GM19238 (cell line): ENCODE data around the gene LRRN2.
"Not testable (repeated sequence)": the region's sequence is repeated elsewhere in the genome, so short reads cannot be mapped to it uniquely, and the experiment has no call there.

Experiments used
- DNase-seq: peaks from one replicate; pipeline ENCODE4 v3.0.0; 2011; ENCODE audit warnings: low spot score; ENCODE audit not compliant: insufficient read length

Gene LRRN2

GRCh38 chr1:204685236-204686006 lies at the start of gene LRRN2:
Gene LRRN2, minus strand, starts transcription at chr1:204685738. Its CDS starts 65,746 bp downstream, at chr1:204619992.
- no peak for DNase-seq

DNA sequence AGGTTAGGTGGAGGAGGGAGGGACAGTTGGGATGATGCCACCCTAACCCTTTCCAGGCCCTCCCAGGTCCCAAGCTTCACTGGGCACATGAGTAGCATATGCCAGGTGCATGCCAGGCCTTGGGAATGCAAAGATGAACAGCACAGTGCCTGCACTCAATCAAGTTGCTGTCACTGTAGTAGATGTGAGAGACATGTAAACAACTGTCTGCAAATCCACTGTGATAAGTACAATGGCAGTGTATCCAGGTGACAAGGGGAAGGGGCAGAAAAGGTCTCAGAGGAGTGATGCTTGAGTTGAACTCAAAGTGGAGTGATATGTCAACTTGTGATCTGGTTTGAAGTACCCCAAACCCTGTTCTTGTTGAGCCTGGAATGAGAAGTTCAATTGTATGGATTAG lies 49.5 kb upstream of the LRRN2 start:
- DNase-seq: no peak

GRCh38 chr1:204733869-204734596 lies 48.5 kb upstream of the LRRN2 start:
- no peak for DNase-seq

DNA sequence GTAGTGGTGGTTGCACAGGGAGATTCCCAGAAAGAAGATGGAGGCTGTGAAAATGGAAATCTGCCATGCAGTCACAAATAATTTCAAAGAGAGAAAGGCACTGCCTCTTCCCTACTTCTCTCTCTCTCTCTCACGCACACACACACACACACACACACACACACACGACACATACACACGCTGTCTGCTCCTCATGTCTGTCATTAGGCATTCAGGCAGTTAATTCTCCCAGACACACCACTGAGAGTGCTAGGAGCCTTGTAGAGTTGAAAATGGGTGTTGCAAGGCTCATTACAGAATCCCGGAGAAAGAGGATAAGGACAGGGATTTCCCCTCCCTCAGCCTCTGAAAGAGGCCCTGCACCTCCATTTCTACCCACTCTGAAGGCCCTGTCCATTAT lies 47.8 kb upstream of the LRRN2 start:
- no peak for DNase-seq

DNA sequence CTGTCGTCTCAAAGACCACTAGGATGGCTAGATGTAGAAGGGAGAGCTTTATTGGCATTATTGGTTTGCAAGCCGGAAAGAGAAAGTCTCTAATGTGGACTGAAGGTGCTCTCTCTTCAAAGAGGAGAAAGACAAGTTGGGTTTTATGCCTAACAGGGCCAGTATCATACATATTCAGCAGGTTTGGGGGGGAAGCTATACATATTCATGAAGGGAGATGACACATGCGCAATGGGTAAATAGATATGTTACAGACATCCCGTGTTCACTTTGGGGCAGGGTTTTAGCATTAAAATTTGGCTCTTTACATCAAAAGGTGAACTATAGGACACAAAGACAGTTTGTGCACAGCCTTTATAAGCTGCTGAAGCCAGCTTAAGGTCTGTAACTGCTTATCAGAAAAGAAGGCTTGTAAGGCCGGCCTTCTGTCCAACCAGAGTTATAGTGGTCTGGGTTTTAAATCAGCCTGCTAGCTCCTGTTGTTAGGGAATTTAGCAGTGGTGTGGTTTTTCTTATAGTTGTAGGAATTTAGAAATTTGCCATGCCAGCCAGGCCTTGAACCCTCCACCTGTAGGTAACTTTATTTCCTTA lies 46.5 kb upstream of the LRRN2 start:
- no peak for DNase-seq

DNA sequence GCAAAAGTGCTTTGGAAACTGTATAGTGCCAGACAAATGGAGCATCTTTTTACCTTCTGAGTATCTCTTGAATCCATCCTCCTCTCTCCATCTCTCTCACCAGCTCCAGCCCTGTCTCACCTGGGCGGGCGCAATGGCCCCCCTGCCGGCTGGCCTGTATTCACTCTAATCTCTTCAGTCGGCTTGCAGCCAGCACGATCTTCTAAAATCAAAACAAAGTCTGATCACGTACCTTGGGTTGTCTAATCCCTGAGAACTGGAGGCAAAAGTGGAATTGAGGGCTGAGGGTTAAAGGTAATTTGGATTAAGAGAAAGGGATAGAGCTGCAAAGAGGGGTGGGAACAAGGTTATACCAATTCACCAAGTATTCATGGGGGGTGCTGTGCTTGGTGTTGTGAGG lies 46.0 kb upstream of the LRRN2 start:
- no peak for DNase-seq

GRCh38 chr1:204730826-204731459 lies 45.4 kb upstream of the LRRN2 start:
- DNase-seq: no peak

- DNase-seq: no peak
These were observed 44.0 kb upstream of the LRRN2 start for GRCh38 chr1:204729516-204729915.

GRCh38 chr1:204728456-204728855 lies 42.9 kb upstream of the LRRN2 start:
- no peak for DNase-seq

DNA sequence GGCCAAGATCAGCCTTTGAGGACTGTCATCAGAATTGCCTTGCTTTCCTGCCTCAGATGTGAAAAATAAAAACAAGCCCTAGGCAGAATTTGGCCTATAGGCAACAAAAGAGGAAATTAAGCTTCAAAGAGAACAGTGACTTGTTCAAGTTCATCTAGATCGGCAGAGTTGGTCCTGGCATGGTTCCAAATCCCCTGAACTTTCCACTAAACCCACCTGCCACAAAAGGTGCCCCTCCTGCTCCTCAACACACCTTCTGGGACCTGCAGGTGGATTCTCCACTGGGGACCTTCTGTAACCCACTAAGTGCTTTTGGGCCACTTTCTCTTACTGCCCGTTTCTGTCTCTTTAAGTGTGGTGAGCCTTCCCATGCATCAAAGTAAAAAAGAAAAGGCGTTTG lies 42.5 kb upstream of the LRRN2 start:
- no peak for DNase-seq

DNA sequence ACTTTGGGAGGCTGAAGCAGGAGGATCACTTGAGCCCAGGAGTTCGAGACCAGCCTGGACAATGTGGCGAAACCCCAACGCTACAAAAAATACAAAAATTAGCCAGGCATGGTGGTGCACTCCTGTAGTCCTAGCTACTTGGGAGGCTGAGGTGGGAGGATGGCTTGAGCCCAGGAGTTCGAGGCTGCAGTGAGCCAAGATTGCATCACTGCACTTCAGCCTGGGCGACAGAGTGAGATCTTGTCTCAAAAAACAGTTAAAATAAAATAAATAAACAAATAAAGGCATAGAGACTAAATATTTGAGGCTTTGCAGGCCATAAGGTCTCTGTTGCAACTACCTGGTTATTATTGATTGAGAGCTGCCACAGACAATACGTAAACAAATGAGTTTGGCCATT lies 41.9 kb upstream of the LRRN2 start:
- DNase-seq: not testable (repeated sequence)

GRCh38 chr1:204726478-204726877 lies 40.9 kb upstream of the LRRN2 start:
- DNase-seq: no peak

DNA sequence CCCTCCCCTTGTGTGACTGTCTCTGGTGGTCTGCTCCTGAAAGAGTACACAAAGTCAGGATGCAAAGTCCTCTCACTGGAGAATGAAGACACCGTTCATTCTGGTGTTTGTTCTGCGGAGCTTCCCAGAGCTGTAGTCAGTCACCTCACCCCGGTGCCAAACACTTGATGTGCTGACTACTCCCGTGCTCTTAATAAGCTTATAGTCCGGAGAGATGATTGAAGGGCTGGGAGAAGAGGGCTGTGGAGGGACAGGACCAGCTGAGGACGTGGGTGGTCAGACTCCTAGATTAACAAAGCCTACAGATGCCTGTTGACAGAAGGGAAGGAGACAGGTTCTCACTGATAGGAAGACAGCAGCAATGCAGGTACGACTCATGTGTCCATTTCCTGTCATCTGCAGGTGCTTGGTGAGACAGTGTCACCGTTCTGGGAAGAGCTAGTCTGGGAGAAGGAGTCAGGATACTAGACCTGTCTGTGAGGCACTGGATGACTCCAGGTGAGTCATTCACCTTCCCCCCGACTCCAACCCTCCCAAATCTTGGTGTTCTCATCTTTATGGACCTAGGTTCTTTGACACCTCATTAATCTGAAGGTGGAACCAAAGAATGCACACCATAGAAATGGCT lies 40.4 kb upstream of the LRRN2 start:
- no peak for DNase-seq

- no peak for DNase-seq
These were observed 37.7 kb upstream of the LRRN2 start for GRCh38 chr1:204723131-204723787.

- DNase-seq: no peak
These were observed 36.0 kb upstream of the LRRN2 start for GRCh38 chr1:204721373-204722055.

GRCh38 chr1:204716660-204717059 lies 31.1 kb upstream of the LRRN2 start:
- no peak for DNase-seq

GRCh38 chr1:204714861-204715511 lies 29.4 kb upstream of the LRRN2 start:
- DNase-seq: no peak

DNA sequence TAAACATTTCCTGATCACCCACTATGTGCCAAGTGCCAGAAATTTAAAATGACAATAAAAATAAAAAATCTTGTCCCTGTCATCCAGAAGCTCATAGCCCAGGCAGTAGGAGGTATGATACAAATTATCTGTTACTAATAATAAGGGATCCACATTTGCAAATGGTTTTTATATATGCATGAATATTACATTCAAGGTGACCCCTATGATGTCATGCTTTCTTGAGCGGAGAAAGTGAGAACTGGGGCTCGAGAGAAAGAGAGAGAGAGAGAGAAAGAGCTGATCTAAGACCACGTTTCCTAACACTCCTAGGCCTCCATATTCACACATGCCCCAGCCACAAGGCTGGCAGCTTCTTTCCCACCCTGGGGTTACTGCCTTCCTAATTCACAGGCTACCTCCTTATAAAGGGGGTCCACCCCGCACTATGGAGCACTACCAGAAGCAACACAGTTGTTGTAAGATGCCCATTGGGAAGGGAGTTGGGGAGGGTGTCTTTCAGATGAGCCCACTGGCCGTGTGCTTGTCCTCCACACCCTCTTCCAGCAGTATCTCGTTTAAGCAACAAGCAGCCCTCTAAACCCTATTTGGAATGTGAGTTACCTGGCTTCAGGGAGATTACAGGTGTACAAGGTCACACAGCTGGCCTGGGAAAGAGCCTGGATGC lies 28.8 kb upstream of the LRRN2 start:
- no peak for DNase-seq

DNA sequence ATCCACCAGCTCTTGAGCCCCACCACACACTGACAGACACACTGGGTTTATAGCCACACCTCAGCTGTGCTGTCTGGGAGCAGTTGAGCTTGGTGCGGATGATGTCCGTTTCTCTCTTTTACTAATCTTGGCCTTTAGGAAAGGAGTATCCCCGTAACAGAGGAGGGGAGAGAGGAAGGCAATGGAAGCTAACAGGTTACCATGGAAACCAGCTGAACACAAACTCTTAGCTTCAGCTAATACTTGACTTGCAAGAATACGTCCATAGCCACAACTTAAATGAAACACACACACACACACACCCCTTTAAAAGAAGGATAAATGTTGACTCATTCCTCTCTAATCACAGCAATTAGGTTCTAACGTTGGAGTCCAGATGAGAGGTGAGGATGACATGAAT lies 28.0 kb upstream of the LRRN2 start:
- no peak for DNase-seq
